ENCODE data around the gene LMF2. TPM values are rescaled to one million over a fixed set of nuclear protein-coding genes. Genes with fewer than 3 reads are reported as not detected.

Gene LMF2
- total RNA-seq, 2 experiments from 2014 or later, result 59.3 to 62.6 TPM

DNA sequence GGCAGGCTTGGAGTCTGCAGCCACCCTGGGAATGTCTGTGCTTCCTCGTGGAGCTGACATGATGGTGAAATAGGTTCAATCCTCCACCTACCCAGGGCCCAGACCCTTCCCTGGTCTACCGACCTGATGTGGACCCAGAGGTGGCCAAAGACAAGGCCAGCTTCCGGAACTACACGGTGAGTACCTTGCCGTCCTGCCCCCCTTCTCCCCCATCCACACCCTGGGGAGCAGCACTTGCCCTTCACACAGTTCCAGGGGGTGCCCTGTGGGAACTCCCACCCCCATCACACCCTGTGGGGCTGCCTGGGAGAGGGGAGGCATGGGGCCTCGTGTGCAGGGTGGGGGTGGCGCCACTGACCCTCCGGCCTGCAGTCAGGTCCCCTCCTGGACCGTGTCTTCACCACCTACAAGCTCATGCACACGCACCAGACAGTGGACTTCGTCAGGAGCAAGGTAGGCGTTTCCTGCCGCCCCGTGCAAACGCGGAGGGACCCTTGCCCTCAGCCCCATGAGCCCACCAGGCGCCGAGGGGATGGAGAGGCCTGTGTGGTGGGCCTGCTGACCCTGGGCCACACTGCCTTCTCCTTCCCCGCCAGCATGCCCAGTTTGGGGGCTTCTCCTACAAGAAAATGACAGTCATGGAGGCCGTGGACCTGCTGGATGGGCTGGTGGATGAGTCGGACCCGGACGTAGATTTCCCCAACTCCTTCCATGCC is 20.1 kb downstream of the LMF2 start:
- Mint-ChIP-seq H3K36me3 (no peaks in the 10 kb centered on the region), H3K4me3 (no peak overlapping the region), H3K27ac (no peak overlapping the region), H3K4me1 (peaks cover 8% of the 10 kb centered on the region), H3K27me3 (no peaks in the 10 kb centered on the region), H3K9me3 (no peaks in the 10 kb centered on the region)
- no peak for DNase-seq

DNA sequence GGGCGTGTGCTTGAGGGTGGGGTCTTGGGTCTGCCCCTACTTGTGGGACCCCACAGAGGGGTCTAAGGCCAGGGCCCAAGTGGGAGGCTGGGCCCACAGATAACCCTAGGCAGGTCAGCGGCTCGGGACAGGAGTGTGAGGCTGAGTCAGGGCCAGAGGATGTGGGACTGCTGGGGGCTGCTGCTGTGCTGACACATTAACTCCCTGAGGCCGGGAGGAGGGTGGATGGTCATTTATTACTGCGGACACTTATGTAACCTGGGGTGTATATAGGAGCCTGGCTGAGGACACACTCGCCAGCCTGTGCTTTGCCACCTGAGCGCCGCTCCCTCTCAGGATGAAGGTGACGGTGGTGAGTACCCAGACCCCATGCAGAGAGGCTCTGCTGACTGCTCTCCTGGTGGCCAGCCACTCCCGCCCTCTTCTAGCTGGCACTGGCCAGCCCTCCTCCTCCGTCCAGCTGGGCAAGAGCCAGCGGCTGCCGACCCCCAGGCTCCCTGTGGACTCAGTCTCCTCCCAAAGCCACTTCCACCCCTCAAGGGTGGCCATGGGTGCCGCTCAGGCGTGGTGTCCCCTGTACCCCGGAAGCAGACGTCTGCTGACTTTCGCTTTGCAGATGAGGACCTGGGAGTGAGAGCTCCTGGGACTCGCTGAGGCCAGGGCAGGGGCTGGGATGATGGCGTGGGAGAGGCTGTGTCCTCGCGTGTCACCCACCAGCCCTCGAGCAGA is 20.8 kb downstream of the LMF2 start, which contains the start of gene MIOX:
MIOX (plus strand) TSS at position 299 of the 729 bp plus-strand sequence; CDS start at position 338, 39 bp downstream.
- Mint-ChIP-seq H3K4me1 (peaks cover 8% of the 10 kb centered on the region), H3K4me3 (no peak within 1 kb of the TSS), H3K9me3 (no peaks in the 10 kb centered on the region), H3K27ac (no peak within 1 kb of the TSS), H3K27me3 (no peaks in the 10 kb centered on the region), H3K36me3 (no peaks in the 10 kb centered on the region)
- no peak for DNase-seq

- Mint-ChIP-seq H3K4me1 (no peaks in the 10 kb centered on the region), H3K4me3 (no peak overlapping the region), H3K27me3 (no peaks in the 10 kb centered on the region), H3K27ac (no peak overlapping the region), H3K36me3 (no peaks in the 10 kb centered on the region), H3K9me3 (no peaks in the 10 kb centered on the region)
- DNase-seq, result no peak
These were observed 22.0 kb downstream of the LMF2 start for GRCh38 chr22:50485221-50486131.

DNA sequence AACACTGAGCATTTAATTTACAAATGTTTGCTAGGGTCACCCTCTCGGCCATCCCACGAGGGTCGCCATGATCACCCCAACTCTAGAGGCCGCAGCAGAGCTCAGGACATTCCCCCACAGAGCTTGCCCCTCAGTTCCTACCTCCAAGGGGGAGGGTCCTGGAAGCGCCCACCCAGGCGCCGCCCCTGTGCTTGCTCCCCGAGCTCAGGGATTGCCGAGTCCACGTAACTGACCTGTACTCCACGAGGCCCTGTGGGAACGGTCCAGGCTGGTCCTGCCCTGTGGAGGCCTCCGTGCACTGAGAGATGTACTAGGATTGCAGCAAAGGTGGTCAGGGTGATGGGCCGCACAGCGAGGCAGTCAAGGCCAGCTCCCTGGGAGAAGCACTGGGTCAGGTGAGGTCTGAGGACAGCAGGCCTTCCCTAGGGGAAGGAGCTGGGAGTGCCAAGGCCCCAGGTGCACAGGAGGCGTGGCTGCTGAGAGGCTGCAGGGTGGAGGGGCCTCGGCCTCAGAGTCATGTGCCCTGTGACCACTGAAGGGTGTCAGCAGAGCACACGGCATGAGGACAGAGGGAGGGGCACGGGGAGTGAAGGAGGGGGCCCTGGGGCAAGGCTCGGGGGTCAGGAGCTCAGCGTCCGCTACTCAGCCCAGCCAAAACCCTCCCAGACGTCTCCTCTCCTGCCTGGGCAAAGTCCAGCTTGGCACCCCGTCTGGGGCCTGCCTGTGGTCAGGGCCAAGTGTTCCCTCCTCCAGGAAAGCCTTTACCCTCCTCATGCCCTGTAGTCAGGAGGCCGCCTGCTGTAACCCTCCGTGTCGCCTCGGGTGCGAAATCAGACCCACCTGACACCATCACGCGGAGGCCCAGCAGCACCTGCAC is 23.3 kb downstream of the LMF2 start:
- no peak for DNase-seq
- H3K4me1 Mint-ChIP-seq, result peaks cover 4% of the 10 kb centered on the region
- H3K27me3 Mint-ChIP-seq, result peaks cover 7% of the 10 kb centered on the region
- no peak overlapping the region for H3K4me3 Mint-ChIP-seq
- no peaks in the 10 kb centered on the region for H3K9me3 Mint-ChIP-seq
- no peaks in the 10 kb centered on the region for H3K36me3 Mint-ChIP-seq
- no peak overlapping the region for H3K27ac Mint-ChIP-seq

DNA sequence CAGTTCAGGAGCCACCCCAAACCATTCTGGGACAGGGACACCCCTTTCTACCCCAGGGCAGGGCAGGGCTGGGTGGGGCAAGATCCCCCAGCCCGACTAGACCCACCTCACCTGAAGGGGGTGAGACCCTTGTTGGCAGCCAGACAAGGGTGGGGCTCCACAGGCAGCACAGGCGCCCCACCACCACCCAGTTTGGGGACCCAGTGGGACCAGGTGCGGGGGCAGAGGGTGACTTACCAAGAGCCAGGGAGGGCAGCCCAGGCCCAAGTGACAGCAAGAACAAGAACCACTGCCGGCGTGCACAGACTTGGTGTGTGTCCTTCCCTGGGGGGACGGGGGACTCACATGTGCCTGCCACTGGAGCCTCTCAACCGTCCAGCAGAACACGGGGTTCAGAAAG is 23.9 kb downstream of the LMF2 start:
- no peak overlapping the region for H3K27ac Mint-ChIP-seq
- peaks cover 7% of the 10 kb centered on the region for H3K27me3 Mint-ChIP-seq
- no peaks in the 10 kb centered on the region for H3K36me3 Mint-ChIP-seq
- no peak for DNase-seq
- no peaks in the 10 kb centered on the region for H3K9me3 Mint-ChIP-seq
- H3K4me1 Mint-ChIP-seq, result peaks cover 4% of the 10 kb centered on the region
- H3K4me3 Mint-ChIP-seq, result no peak overlapping the region

DNA sequence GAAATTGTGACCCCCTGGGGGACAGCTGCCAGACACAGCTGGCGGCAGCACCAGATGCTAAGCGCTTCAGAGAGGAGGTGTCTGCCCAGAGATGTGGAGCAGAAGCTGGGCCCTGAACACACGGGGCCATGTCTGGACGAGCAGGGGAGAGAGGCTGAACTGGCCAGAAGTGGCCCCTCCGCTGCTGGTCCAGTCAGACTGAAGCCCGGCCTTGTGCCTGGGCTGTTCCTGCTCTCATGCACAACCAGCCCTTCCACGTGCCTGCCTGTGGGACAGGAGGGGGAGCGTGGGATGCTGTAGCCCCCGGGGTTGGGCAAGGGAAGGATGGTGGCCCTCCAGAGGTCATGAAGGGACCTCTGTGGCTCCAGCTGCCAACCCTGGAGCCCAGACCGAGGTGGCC is 24.4 kb downstream of the LMF2 start:
- Mint-ChIP-seq H3K27ac (no peak overlapping the region), H3K4me3 (peak overlapping the region; percentile 10)

GRCh38 chr22:50482107-50483074 is 25.1 kb downstream of the LMF2 start:
- Mint-ChIP-seq H3K4me3 (peak overlapping the region; percentile 81), H3K27ac (peak overlapping the region; percentile 63), H3K4me1 (peaks cover 4% of the 10 kb centered on the region), H3K27me3 (peaks cover 7% of the 10 kb centered on the region), H3K9me3 (no peaks in the 10 kb centered on the region), H3K36me3 (no peaks in the 10 kb centered on the region)
- DNase-seq, result no peak

More for the DNA sequence above, 24.4 kb downstream of the LMF2 start:
- H3K4me1 Mint-ChIP-seq, result peaks cover 4% of the 10 kb centered on the region
- DNase-seq, result no peak
- no peaks in the 10 kb centered on the region for H3K36me3 Mint-ChIP-seq
- H3K27me3 Mint-ChIP-seq, result peaks cover 7% of the 10 kb centered on the region
- H3K9me3 Mint-ChIP-seq, result no peaks in the 10 kb centered on the region

- Mint-ChIP-seq H3K27ac (peak within 1 kb of the TSS; percentile 63), H3K36me3 (no peaks in the 10 kb centered on the region), H3K4me3 (peak within 1 kb of the TSS; percentile 81), H3K27me3 (peaks cover 7% of the 10 kb centered on the region), H3K9me3 (no peaks in the 10 kb centered on the region), H3K4me1 (peaks cover 4% of the 10 kb centered on the region)
- DNase-seq, result peak; percentile 69
These were observed 25.9 kb downstream of the LMF2 start, which contains the start of gene ADM2 for GRCh38 chr22:50481440-50482106. Gene ADM2, plus strand, starts transcription at chr22:50481543. Its CDS starts 305 bp downstream, at chr22:50481848.

- H3K27me3 Mint-ChIP-seq, result peaks cover 7% of the 10 kb centered on the region
- H3K36me3 Mint-ChIP-seq, result no peaks in the 10 kb centered on the region
- no peaks in the 10 kb centered on the region for H3K9me3 Mint-ChIP-seq
- DNase-seq, result no peak
- peaks cover 4% of the 10 kb centered on the region for H3K4me1 Mint-ChIP-seq
- peak overlapping the region; percentile 47 for H3K4me3 Mint-ChIP-seq
- no peak overlapping the region for H3K27ac Mint-ChIP-seq
These were observed 26.5 kb downstream of the LMF2 start for GRCh38 chr22:50481045-50481439.

DNA sequence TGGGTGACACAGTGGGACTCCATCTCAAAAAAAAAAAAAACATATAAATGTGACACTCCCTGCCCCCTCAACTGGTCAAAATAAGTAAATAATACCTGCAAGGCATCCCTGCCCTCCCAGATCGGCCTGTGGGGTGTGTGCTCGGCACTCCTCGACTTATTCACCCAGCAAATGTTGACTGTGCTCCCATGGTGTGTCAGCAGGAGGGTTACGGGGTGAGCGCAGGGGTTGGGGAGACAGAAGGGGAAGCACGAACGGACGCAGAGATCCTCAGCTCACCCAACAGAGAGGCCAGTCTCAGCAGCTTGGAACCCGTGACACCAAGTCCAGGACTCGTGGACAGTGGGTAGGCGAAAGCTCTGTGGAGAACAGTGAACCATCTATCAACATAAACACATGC is 27.8 kb downstream of the LMF2 start:
- no peak for DNase-seq
- H3K4me1 Mint-ChIP-seq, result peaks cover 6% of the 10 kb centered on the region
- no peaks in the 10 kb centered on the region for H3K9me3 Mint-ChIP-seq
- H3K27me3 Mint-ChIP-seq, result peaks cover 7% of the 10 kb centered on the region
- no peaks in the 10 kb centered on the region for H3K36me3 Mint-ChIP-seq
- H3K4me3 Mint-ChIP-seq, result peak overlapping the region; percentile 68
- H3K27ac Mint-ChIP-seq, result no peak overlapping the region

- H3K4me3 Mint-ChIP-seq, result no peak overlapping the region
- no peak overlapping the region for H3K27ac Mint-ChIP-seq
- H3K9me3 Mint-ChIP-seq, result no peaks in the 10 kb centered on the region
- H3K27me3 Mint-ChIP-seq, result peaks cover 7% of the 10 kb centered on the region
- H3K36me3 Mint-ChIP-seq, result no peaks in the 10 kb centered on the region
- peaks cover 17% of the 10 kb centered on the region for H3K4me1 Mint-ChIP-seq
- no peak for DNase-seq
These were observed 29.6 kb downstream of the LMF2 start for GRCh38 chr22:50477923-50478322.

DNA sequence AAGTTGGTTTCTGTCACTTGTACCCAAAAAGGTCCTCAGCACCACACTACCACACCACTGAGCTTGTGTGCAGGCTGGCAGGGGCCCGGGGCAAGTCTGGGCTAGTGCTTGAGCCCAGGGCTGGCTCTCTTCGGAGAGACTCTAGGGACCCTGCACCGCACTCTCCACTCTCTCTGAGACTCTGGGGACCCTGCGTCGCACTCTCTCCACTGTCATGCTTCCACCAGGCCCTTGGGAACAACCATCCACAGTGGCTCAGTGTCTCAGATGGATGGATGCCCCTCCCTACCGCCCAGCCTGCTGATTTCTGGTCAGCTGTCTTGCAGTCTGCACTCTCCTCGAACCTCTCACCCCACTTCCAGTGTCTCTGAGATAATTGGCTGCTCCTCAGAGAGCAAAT is 30.6 kb downstream of the LMF2 start:
- Mint-ChIP-seq H3K4me1 (peaks cover 28% of the 10 kb centered on the region), H3K9me3 (no peaks in the 10 kb centered on the region), H3K36me3 (no peaks in the 10 kb centered on the region), H3K27ac (no peak overlapping the region), H3K4me3 (no peak overlapping the region), H3K27me3 (peaks cover 7% of the 10 kb centered on the region)
- no peak for DNase-seq

GRCh38 chr22:50475652-50476002 is 31.9 kb downstream of the LMF2 start:
- Mint-ChIP-seq H3K4me3 (peak overlapping the region; percentile 65), H3K27me3 (peaks cover 7% of the 10 kb centered on the region), H3K9me3 (no peaks in the 10 kb centered on the region), H3K36me3 (no peaks in the 10 kb centered on the region), H3K27ac (no peak overlapping the region), H3K4me1 (peaks cover 40% of the 10 kb centered on the region)
- DNase-seq, result no peak

Data from activated naive CD8-positive, alpha-beta T cell treated with anti-CD3 and anti-CD28 coated beads for 36 hours (primary cell).